SU-DHL-6 (cell line): ENCODE measurements around the gene ZNHIT1.

ENCODE experiments used
- H2AFZ ChIP-seq: fragments of 200-600 bp; sonication (generic); 2 replicates; pipeline ENCODE4 v1.6.1; 2014; ENCODE audit warnings: low read depth, mild to moderate bottlenecking, moderate library complexity, mixed read lengths, antibody characterized with exemption, low read length; ENCODE audit not compliant: severe bottlenecking
- H3F3A ChIP-seq: fragments of 200-600 bp; shearing (Covaris generic); 2 replicates; pipeline ENCODE4 v1.6.0; 2016; ENCODE audit warnings: antibody characterized with exemption, mild to moderate bottlenecking; ENCODE audit not compliant: insufficient read depth
- H3K27ac ChIP-seq: fragments of 200-600 bp; sonication (generic); 2 replicates; pipeline ENCODE4 v1.5.1; 2016; ENCODE audit warnings: low read depth, mild to moderate bottlenecking, low read length, moderate library complexity, mixed read lengths
- H3K27me3 ChIP-seq: fragments of 200-600 bp; sonication (generic), shearing (Covaris generic); 2 replicates; pipeline ENCODE4 v1.6.0; 2014; ENCODE audit warnings: mild to moderate bottlenecking, low read length
- H3K36me3 ChIP-seq: fragments of 200-600 bp; sonication (generic); 2 replicates; pipeline ENCODE4 v1.6.1; 2014; ENCODE audit warnings: mild to moderate bottlenecking, low read length, mixed read lengths
- H3K4me2 ChIP-seq: fragments of 300-600, 200-600 bp; shearing (Covaris generic), sonication (generic); 2 replicates; pipeline ENCODE4 v1.6.0; 2014; ENCODE audit warnings: low read length, low read depth, mild to moderate bottlenecking; ENCODE audit not compliant: poor library complexity, severe bottlenecking
- H3K4me3 ChIP-seq: fragments of 200-600 bp; sonication (generic); 2 replicates; pipeline ENCODE4 v1.5.1; 2014; ENCODE audit warnings: antibody characterized with exemption, low read length, mild to moderate bottlenecking, mixed read lengths; ENCODE audit not compliant: insufficient read depth, poor library complexity, severe bottlenecking
- H3K79me2 ChIP-seq: fragments of 200-600 bp; sonication (generic); 2 replicates; pipeline ENCODE4 v1.6.1; 2014; ENCODE audit warnings: mild to moderate bottlenecking, low read length, moderate library complexity; ENCODE audit not compliant: insufficient read depth
- H3K9ac ChIP-seq: fragments of 200-600 bp; sonication (generic); 2 replicates; pipeline ENCODE4 v1.7.0; 2014; ENCODE audit warnings: mild to moderate bottlenecking, low read length
- H3K9me2 ChIP-seq: fragments of 200-600 bp; sonication (generic); replicated peaks from 2 replicates; pipeline ENCODE4 v1.6.1; 2014; ENCODE audit warnings: low read length; ENCODE audit not compliant: insufficient read depth
- H3K9me3 ChIP-seq: fragments of 200-600 bp; sonication (generic); 2 replicates; pipeline ENCODE4 v1.6.1; 2014; ENCODE audit warnings: low read length, mixed read lengths; ENCODE audit not compliant: insufficient read depth
- H4K20me1 ChIP-seq: fragments of 200-600 bp; sonication (generic); 2 replicates; pipeline ENCODE4 v1.6.1; 2014; ENCODE audit warnings: low read depth, mild to moderate bottlenecking, antibody characterized with exemption, low read length, moderate library complexity, mixed read lengths
- EZH2phosphoT487 ChIP-seq: fragments of 200-600 bp; sonication (generic), shearing (Covaris generic); conservative IDR thresholded peaks from 2 replicates; pipeline ENCODE4 v1.6.1; 2018; ENCODE audit warnings: mild to moderate bottlenecking, antibody characterized with exemption, low read length, moderate library complexity, mixed read lengths
- TF ChIP-seq, protein P1 (sequence below): fragments of 200-600 bp; sonication (generic); IDR thresholded peaks from one replicate; pipeline ENCODE4 v1.5.1; 2017; ENCODE audit warnings: antibody characterized with exemption, mild to moderate bottlenecking, low read length, moderate library complexity; ENCODE audit not compliant: insufficient read depth, poor library complexity, severe bottlenecking

The ZNHIT1 gene

GRCh38 chr7:101216001-101216859 lies 1.7 kb upstream of the ZNHIT1 start:
- TF ChIP-seq, protein P1, sequence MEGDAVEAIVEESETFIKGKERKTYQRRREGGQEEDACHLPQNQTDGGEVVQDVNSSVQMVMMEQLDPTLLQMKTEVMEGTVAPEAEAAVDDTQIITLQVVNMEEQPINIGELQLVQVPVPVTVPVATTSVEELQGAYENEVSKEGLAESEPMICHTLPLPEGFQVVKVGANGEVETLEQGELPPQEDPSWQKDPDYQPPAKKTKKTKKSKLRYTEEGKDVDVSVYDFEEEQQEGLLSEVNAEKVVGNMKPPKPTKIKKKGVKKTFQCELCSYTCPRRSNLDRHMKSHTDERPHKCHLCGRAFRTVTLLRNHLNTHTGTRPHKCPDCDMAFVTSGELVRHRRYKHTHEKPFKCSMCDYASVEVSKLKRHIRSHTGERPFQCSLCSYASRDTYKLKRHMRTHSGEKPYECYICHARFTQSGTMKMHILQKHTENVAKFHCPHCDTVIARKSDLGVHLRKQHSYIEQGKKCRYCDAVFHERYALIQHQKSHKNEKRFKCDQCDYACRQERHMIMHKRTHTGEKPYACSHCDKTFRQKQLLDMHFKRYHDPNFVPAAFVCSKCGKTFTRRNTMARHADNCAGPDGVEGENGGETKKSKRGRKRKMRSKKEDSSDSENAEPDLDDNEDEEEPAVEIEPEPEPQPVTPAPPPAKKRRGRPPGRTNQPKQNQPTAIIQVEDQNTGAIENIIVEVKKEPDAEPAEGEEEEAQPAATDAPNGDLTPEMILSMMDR: no peak
- TF ChIP-seq EZH2phosphoT487: no peak
- Histone ChIP-seq H3K9me2 (no peaks in the 10 kb centered on the region), H3K4me2 (peak overlapping the region; percentile 81), H3K27ac (no peak overlapping the region), H3F3A (no peaks in the 10 kb centered on the region), H2AFZ (peak overlapping the region; percentile 86), H3K27me3 (no peaks in the 10 kb centered on the region), H3K9ac (peak overlapping the region; percentile 70), H3K4me3 (peak overlapping the region; percentile 72), H3K79me2 (peaks cover 9% of the 10 kb centered on the region), H3K9me3 (no peaks in the 10 kb centered on the region), H4K20me1 (no peaks in the 10 kb centered on the region), H3K36me3 (no peaks in the 10 kb centered on the region)

- peak overlapping the region; percentile 72 for H3K4me3 ChIP-seq
- H3K79me2 ChIP-seq: peaks cover 9% of the 10 kb centered on the region
- H2AFZ ChIP-seq: peak overlapping the region; percentile 86
- H3K4me2 ChIP-seq: peak overlapping the region; percentile 81
- H3K9me3 ChIP-seq: no peaks in the 10 kb centered on the region
- H3K27ac ChIP-seq: no peak overlapping the region
- no peaks in the 10 kb centered on the region for H3K27me3 ChIP-seq
- no peak for TF ChIP-seq EZH2phosphoT487
- TF ChIP-seq, protein P1: no peak
- H4K20me1 ChIP-seq: no peaks in the 10 kb centered on the region
- H3F3A ChIP-seq: no peaks in the 10 kb centered on the region
- no peaks in the 10 kb centered on the region for H3K9me2 ChIP-seq
- no peaks in the 10 kb centered on the region for H3K36me3 ChIP-seq
- peak overlapping the region; percentile 70 for H3K9ac ChIP-seq
These were observed 1.0 kb upstream of the ZNHIT1 start for GRCh38 chr7:101216860-101217387.

DNA sequence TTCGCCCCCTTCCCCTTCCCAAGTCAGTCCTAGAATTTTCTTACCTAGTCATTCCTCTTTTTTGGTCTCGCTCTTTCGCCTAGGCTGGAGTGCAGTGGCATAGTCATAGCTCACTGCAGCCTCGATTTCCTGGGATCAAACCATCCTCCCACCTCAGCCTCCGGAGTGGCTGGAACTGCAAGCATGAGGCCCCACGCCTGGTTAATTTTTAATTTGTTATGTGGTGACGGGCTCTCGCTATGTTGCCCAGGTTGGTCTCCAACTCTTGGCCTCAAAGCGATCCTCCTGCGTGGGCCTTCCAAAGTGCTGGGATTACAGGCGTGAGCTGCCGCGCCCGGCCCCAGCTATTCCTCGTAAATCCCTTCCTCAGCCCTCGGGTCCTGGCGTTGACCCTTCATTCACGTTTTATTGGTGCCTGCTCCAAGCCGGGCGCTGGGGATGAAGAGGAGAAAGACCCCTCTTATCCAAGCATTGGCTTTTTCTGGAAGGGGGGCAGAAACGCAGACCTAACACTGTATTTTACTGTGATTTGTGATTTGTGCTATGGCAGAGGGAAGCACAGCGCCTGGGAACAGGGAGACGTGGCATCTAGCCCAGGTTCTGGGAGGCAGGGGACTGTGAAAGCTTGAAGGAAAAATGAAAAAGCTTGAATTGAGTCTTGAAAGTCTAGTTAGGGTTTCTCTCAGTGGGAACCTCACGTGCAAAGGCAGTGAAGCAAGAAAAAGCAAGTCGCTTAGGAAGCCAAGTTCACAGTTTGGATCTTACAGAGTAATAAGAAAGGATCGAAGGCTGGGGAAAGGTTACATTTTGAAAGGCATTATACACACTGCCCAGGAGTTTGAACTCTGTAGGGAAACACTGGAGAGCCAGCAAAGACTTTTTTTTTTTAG lies 516 bp downstream of the ZNHIT1 start:
- no peak for TF ChIP-seq EZH2phosphoT487
- TF ChIP-seq, protein P1: no peak

More for the DNA sequence above, 516 bp downstream of the ZNHIT1 start:
- Histone ChIP-seq H3K27me3 (no peaks in the 10 kb centered on the region), H4K20me1 (no peaks in the 10 kb centered on the region), H3K9me3 (no peaks in the 10 kb centered on the region), H3K36me3 (no peaks in the 10 kb centered on the region), H3K9ac (peak overlapping the region; percentile 70), H3K79me2 (peaks cover 9% of the 10 kb centered on the region), H3K27ac (no peak overlapping the region), H3K9me2 (no peaks in the 10 kb centered on the region), H2AFZ (peak overlapping the region; percentile 32), H3K4me3 (peak overlapping the region; percentile 72), H3K4me2 (peak overlapping the region; percentile 81), H3F3A (no peaks in the 10 kb centered on the region)
